ENCODE results near the gene CRYAA.
"Not testable (repeated sequence)": the region's sequence is repeated elsewhere in the genome, so short reads cannot be mapped to it uniquely, and the experiment has no call there.

Gene CRYAA

GRCh38 chr21:43168708-43169107 is at the start of gene CRYAA:
CRYAA (plus strand) TSS chr21:43169008; CDS start chr21:43169100, 92 bp downstream.
- not testable (repeated sequence) for H3K4me3 ChIP-seq (ENCODE audit: low read length); DNase-seq (ENCODE audit: low read depth)

- not testable (repeated sequence) for DNase-seq (ENCODE audit: low read depth); H3K4me3 ChIP-seq (ENCODE audit: low read length)
Observed at GRCh38 chr21:43130094-43130493, 38.7 kb upstream of the CRYAA start.

- DNase-seq (ENCODE audit: low read depth); H3K4me3 ChIP-seq (ENCODE audit: low read length): not testable (repeated sequence)
Observed at GRCh38 chr21:43134520-43134919, 34.3 kb upstream of the CRYAA start.

- not testable (repeated sequence) for H3K4me3 ChIP-seq (ENCODE audit: low read length); DNase-seq (ENCODE audit: low read depth)
Observed at GRCh38 chr21:43138944-43139343, 29.9 kb upstream of the CRYAA start.

GRCh38 chr21:43141407-43141806 is 27.4 kb upstream of the CRYAA start:
- H3K4me3 ChIP-seq (ENCODE audit: low read length); DNase-seq (ENCODE audit: low read depth): not testable (repeated sequence)

GRCh38 chr21:43146637-43147036 is 22.2 kb upstream of the CRYAA start:
- DNase-seq (ENCODE audit: low read depth); H3K4me3 ChIP-seq (ENCODE audit: low read length): not testable (repeated sequence)

- DNase-seq (ENCODE audit: low read depth); H3K4me3 ChIP-seq (ENCODE audit: low read length): not testable (repeated sequence)
Observed at GRCh38 chr21:43147999-43148398, 20.8 kb upstream of the CRYAA start.

- not testable (repeated sequence) for H3K4me3 ChIP-seq (ENCODE audit: low read length); DNase-seq (ENCODE audit: low read depth)
Observed at GRCh38 chr21:43149344-43149743, 19.5 kb upstream of the CRYAA start.

GRCh38 chr21:43153601-43154000 is 15.2 kb upstream of the CRYAA start:
- DNase-seq (ENCODE audit: low read depth); H3K4me3 ChIP-seq (ENCODE audit: low read length): not testable (repeated sequence)

- not testable (repeated sequence) for H3K4me3 ChIP-seq (ENCODE audit: low read length); DNase-seq (ENCODE audit: low read depth)
Observed at GRCh38 chr21:43159279-43160175, 9.3 kb upstream of the CRYAA start.

GRCh38 chr21:43161826-43162707 is 6.7 kb upstream of the CRYAA start:
- H3K4me3 ChIP-seq (ENCODE audit: low read length); DNase-seq (ENCODE audit: low read depth): not testable (repeated sequence)

GRCh38 chr21:43162708-43163205 is 6.1 kb upstream of the CRYAA start:
- not testable (repeated sequence) for DNase-seq (ENCODE audit: low read depth); H3K4me3 ChIP-seq (ENCODE audit: low read length)

GRCh38 chr21:43164823-43165222 is 4.0 kb upstream of the CRYAA start:
- H3K4me3 ChIP-seq (ENCODE audit: low read length); DNase-seq (ENCODE audit: low read depth): not testable (repeated sequence)

GRCh38 chr21:43165734-43166133 is 3.1 kb upstream of the CRYAA start:
- not testable (repeated sequence) for DNase-seq (ENCODE audit: low read depth); H3K4me3 ChIP-seq (ENCODE audit: low read length)

- not testable (repeated sequence) for DNase-seq (ENCODE audit: low read depth)
Observed at GRCh38 chr21:43169230-43169886, 550 bp downstream of the CRYAA start.

GRCh38 chr21:43169891-43170290 is 1.1 kb downstream of the CRYAA start:
- not testable (repeated sequence) for DNase-seq (ENCODE audit: low read depth); H3K4me3 ChIP-seq (ENCODE audit: low read length)

More at GRCh38 chr21:43169230-43169886, 550 bp downstream of the CRYAA start:
- not testable (repeated sequence) for H3K4me3 ChIP-seq (ENCODE audit: low read length)

GRCh38 chr21:43172812-43173211 is 4.0 kb downstream of the CRYAA start:
- DNase-seq (ENCODE audit: low read depth); H3K4me3 ChIP-seq (ENCODE audit: low read length): not testable (repeated sequence)

- not testable (repeated sequence) for H3K4me3 ChIP-seq (ENCODE audit: low read length); DNase-seq (ENCODE audit: low read depth)
Observed at GRCh38 chr21:43173438-43173837, 4.6 kb downstream of the CRYAA start.

- DNase-seq (ENCODE audit: low read depth); H3K4me3 ChIP-seq (ENCODE audit: low read length): not testable (repeated sequence)
Observed at GRCh38 chr21:43173930-43174329, 5.1 kb downstream of the CRYAA start.
